ENCODE results near the gene PAX9. TPM values are rescaled to one million over a fixed set of nuclear protein-coding genes. Genes with fewer than 3 reads are reported as not detected.

Gene PAX9
- total and polyA plus RNA-seq, 12 donors, result under 0.01 to 0.04 TPM; not detected in 10

- no peak for TF ChIP-seq POLR2A (IDR thresholded peaks at IDR 0.05)
- TF ChIP-seq CTCF (IDR thresholded peaks at IDR 0.05), result no peak
- no peaks in the 10 kb centered on the region for H3K9me3 ChIP-seq (replicated peaks in 1 of 3)
- no peak overlapping the region for H3K4me3 ChIP-seq
- no peak for DNase-seq
- H3K4me1 ChIP-seq (replicated peaks in 1 of 2), result peaks cover 14 to 34% of the 10 kb centered on the region in 2 donors
- no peaks in the 10 kb centered on the region for H3K36me3 ChIP-seq (replicated peaks in 1 of 2)
- H3K27me3 ChIP-seq, result peaks cover 96% of the 10 kb centered on the region
- WGBS, 4 donors, result 14 to 23% (median 20%) methylated on average over 13 to 19 of the region's 19 CpGs
- H3K27ac ChIP-seq, result no peak overlapping the region
- intact Hi-C loops (cut with DNase I), result loop anchor here in 1 of 2 donors (10.0 kb wide), 1 partner anchor 275 kb away; no protein-coding TSS in a partner anchor
These were observed 1.6 kb upstream of the PAX9 start for GRCh38 chr14:36659822-36660735.

DNA sequence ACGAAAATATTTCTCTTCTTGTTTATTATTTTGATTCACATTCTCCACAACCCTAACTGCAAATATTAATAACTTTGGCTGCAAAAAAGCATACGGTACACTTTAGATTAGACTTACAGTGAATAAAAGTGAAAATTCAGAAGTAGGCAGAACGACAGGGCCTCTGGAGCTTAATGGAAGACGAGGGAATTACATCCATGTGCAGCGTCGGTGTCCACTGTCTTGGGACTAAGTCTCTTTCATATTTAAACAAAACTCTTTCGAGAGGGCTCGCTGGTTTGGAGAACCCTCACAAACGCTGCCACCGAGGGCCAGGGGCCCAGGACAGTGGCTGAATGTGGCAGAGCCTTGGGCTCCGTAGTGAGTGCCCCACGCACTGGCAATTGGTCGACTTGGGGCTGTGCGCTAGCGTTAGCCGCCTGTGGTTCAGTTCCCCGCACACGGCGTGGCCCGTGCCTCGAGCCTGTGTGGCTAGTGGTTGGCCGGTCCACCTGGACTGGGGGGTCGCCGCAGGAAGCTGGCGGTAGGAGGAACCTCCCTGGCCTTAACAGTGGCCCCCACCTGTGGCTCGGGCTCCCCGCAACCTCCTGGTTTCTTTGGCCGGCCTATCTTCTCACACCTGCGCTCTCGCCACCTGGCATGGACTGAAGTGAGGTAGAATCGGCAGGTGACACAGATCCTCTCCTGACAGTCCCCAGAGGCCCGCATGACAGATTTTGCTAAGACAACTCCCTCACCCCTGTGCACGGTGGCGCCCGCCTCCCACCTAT is 739 bp upstream of the PAX9 start:
- intact Hi-C loops (cut with DNase I), result no loop called here
- Histone ChIP-seq H3K27me3 (peaks cover 96% of the 10 kb centered on the region), H3K4me3 (peak overlapping the region in 1 of 4 donors; percentile 48), H3K27ac (no peak overlapping the region), H3K36me3 (replicated peaks in 1 of 2) (no peaks in the 10 kb centered on the region), H3K9me3 (replicated peaks in 1 of 3) (no peaks in the 10 kb centered on the region), H3K4me1 (replicated peaks in 1 of 2) (peaks cover 14 to 34% of the 10 kb centered on the region in 2 donors)
- WGBS, 4 donors, result 12 to 15% (median 13%) methylated on average over 14 to 35 of the region's 35 CpGs
- DNase-seq, result no peak
- TF ChIP-seq CTCF (IDR thresholded peaks at IDR 0.05) (no peak), POLR2A (IDR thresholded peaks at IDR 0.05) (no peak)

GRCh38 chr14:36662258-36662542 is 540 bp downstream of the PAX9 start:
- intact Hi-C loops (cut with DNase I), result no loop called here
- no peak for DNase-seq
- WGBS, 4 donors, result 4 to 5% (median 4%) methylated on average over 11 of the region's 11 CpGs
- no peak for TF ChIP-seq CTCF (IDR thresholded peaks at IDR 0.05)
- TF ChIP-seq POLR2A (IDR thresholded peaks at IDR 0.05), result no peak
- Histone ChIP-seq H3K4me1 (replicated peaks in 1 of 2) (peaks cover 14 to 38% of the 10 kb centered on the region in 2 donors), H3K9me3 (replicated peaks in 1 of 3) (no peaks in the 10 kb centered on the region), H3K36me3 (replicated peaks in 1 of 2) (no peaks in the 10 kb centered on the region), H3K4me3 (peak overlapping the region in 1 of 4 donors; percentile 48), H3K27ac (no peak overlapping the region), H3K27me3 (peaks cover 96% of the 10 kb centered on the region)
